GM12878 (cell line): ENCODE measurements around the gene LIX1. TPM values are rescaled to one million over a fixed set of nuclear protein-coding genes. Genes with fewer than 3 reads are reported as not detected.

ENCODE experiments used
- ATAC-seq: fragments of 200-7000 bp; cut with Tn5 transposase; 3 replicates; pipeline ENCODE4 v1.9.1; 2020; ENCODE audit warnings: mild to moderate bottlenecking, moderate library complexity
- BruUV-seq: library from RNA; stranded (reverse); fragments of 400-500 nt; replicated peaks from 2 replicates; lab custom pipeline; 2021; lab: Mats Ljungman, UMichigan
- CTCF ChIA-PET: fragments of 300-600 bp; sonication (Branson Sonifier 250); formaldehyde crosslinking; extraction: SDS; loops from one replicate; lab custom pipeline; 2021; ENCODE audit warnings: inconsistent platforms; lab: Yijun Ruan, JAX
- POLR2A ChIA-PET: fragments of 350-600 bp; formaldehyde crosslinking; extraction: SDS; loops from one replicate; lab custom pipeline; 2021; ENCODE audit warnings: inconsistent platforms; lab: Charles Lee
- RAD21 ChIA-PET: fragments of 300-600 bp; sonication (Branson Sonifier 250); formaldehyde crosslinking; loops from one replicate; lab custom pipeline; 2023; ENCODE audit warnings: antibody characterized with exemption; ENCODE audit not compliant: unreplicated experiment; lab: Charles Lee
- SMC1A ChIA-PET: fragments of 300-600 bp; sonication (Branson Sonifier 250); formaldehyde crosslinking; loops from one replicate; lab custom pipeline; 2023; ENCODE audit not compliant: unreplicated experiment, uncharacterized antibody; lab: Charles Lee
- DNase-seq: peaks from one replicate; pipeline ENCODE4 v3.0.0-alpha.2; 2011; ENCODE audit warnings: low read depth, low spot score
- FAIRE-seq: peaks from 3 replicates; lab custom pipeline; 2011; peaks lifted over from hg19 to GRCh38; lab: Jason Lieb, UNC
- H2AFZ ChIP-seq: 2 replicates; pipeline ENCODE4 v1.6.0; 2011; ENCODE audit warnings: low read depth, low read length, control low read depth; ENCODE audit not compliant: control insufficient read depth
- H3K27ac ChIP-seq: 2 replicates; pipeline ENCODE4 v1.5.1; 2011; ENCODE audit warnings: control low read depth; ENCODE audit not compliant: control insufficient read depth, insufficient read depth
- H3K27me3 ChIP-seq, 2 experiments: replicated peaks in 1 of 2; 2 replicates each; pipeline versions ENCODE4 v1.6.0 to v1.6.1; 2011; ENCODE audit warnings: low read length in 1 of 2; ENCODE audit not compliant: control insufficient read depth in 2 of 2, insufficient read depth in 2 of 2
- H3K36me3 ChIP-seq, 2 experiments: 2 replicates each; pipeline ENCODE4 v1.5.1; 2011; ENCODE audit warnings: low read length in 1 of 2; ENCODE audit not compliant: control insufficient read depth in 2 of 2, insufficient read depth in 2 of 2
- H3K4me1 ChIP-seq: 2 replicates; pipeline ENCODE4 v1.6.1; 2011; ENCODE audit warnings: mild to moderate bottlenecking, low read length, moderate library complexity, mixed read lengths; ENCODE audit not compliant: control insufficient read depth, insufficient read depth
- H3K4me2 ChIP-seq: 2 replicates; pipeline ENCODE4 v1.6.0; 2011; ENCODE audit warnings: control low read depth; ENCODE audit not compliant: control insufficient read depth, insufficient read depth
- H3K4me3 ChIP-seq: fragments of 200-600 bp; sonication (generic); 2 replicates; pipeline ENCODE4 v1.5.1; 2016
- H3K79me2 ChIP-seq: 2 replicates; pipeline ENCODE4 v1.6.0; 2011; ENCODE audit warnings: low read length; ENCODE audit not compliant: control insufficient read depth, insufficient read depth
- H3K9ac ChIP-seq: 2 replicates; pipeline ENCODE4 v1.8.0; 2011; ENCODE audit warnings: low read length, control low read depth, mixed read lengths; ENCODE audit not compliant: control insufficient read depth, insufficient read depth
- H3K9me3 ChIP-seq: replicated peaks from 3 replicates; pipeline ENCODE4 v1.5.1; 2011; ENCODE audit warnings: mild to moderate bottlenecking, low read length; ENCODE audit not compliant: control insufficient read depth, insufficient read depth
- H4K20me1 ChIP-seq: 2 replicates; pipeline ENCODE4 v1.6.0; 2011; ENCODE audit not compliant: control insufficient read depth, insufficient read depth
- IRF4 ChIP-seq: IDR thresholded peaks from 2 replicates; pipeline ENCODE4 v1.6.1; 2011; ENCODE audit warnings: low read depth, low read length
- JUNB ChIP-seq: IDR thresholded peaks from 2 replicates; pipeline ENCODE4 v1.6.1; 2016; ENCODE audit warnings: antibody characterized with exemption, mild to moderate bottlenecking
- KDM1A ChIP-seq: fragments of 200-600 bp; sonication (generic); IDR thresholded peaks from 2 replicates; pipeline ENCODE4 v1.6.1; 2016; ENCODE audit warnings: borderline replicate concordance
- KLF5 ChIP-seq: fragments of 450-650 bp; IDR thresholded peaks from 2 replicates; pipeline ENCODE4 v1.6.1; 2014; ENCODE audit warnings: mild to moderate bottlenecking; ENCODE audit not compliant: partially characterized antibody
- LARP7 ChIP-seq: fragments of 450-650 bp; IDR thresholded peaks from 2 replicates; pipeline ENCODE4 v1.6.1; 2017; ENCODE audit warnings: mild to moderate bottlenecking
- NR2F1 ChIP-seq: fragments of 450-650 bp; conservative IDR thresholded peaks from 2 replicates; pipeline ENCODE4 v1.6.1; 2017; ENCODE audit warnings: mild to moderate bottlenecking
- RAD51 ChIP-seq: fragments of 450-650 bp; IDR thresholded peaks from 2 replicates; pipeline ENCODE4 v1.6.1; 2016; ENCODE audit warnings: moderate library complexity, mild to moderate bottlenecking, inconsistent platforms
- SUPT20H ChIP-seq: IDR thresholded peaks from 2 replicates; pipeline ENCODE4 v1.6.1; 2011; ENCODE audit warnings: low read depth, mild to moderate bottlenecking, low read length, moderate library complexity, borderline replicate concordance; ENCODE audit not compliant: control insufficient read depth
- SUZ12 ChIP-seq: fragments of 200-600 bp; sonication (generic); IDR thresholded peaks from one replicate; pipeline ENCODE4 v1.6.1; 2018; ENCODE audit warnings: antibody characterized with exemption, mild to moderate bottlenecking; ENCODE audit not compliant: unreplicated experiment
- WGBS: methylation state at CpG from one replicate; pipeline ENCODE4 v1.1.6; 2016; ENCODE audit warnings: low lambda C conversion rate; ENCODE audit not compliant: insufficient replicate concordance, insufficient coverage; ENCODE audit errors: missing lambda C conversion rate; 5-methylcytosine and 5-hydroxymethylcytosine counted together
- in situ Hi-C: fragments of 300-500 bp; cut with MboI; formaldehyde crosslinking; loops from 9 replicates; pipeline ENCODE4 v1.14.3; 2018; ENCODE audit warnings: mixed read lengths
- intact Hi-C: fragments of 100-400 bp; cut with micrococcal nuclease; formaldehyde crosslinking; loops from one replicate; pipeline ENCODE4 v1.14.2; 2022; ENCODE audit not compliant: unreplicated experiment
- polyA plus RNA-seq, 11 experiments: library from polyadenylated mRNA; depleted of rRNA in 4 of 11; unstranded in 6 of 11; stranded (reverse) in 5 of 11; fragments of >200 nt; fragmentation: Nextera tagmentation in 4 of 11; fragmentation: Illumina TruSeq in 1 of 11; extraction: Ambion mirVana in 4 of 11; extraction: Trizol in 1 of 11; gene quantifications; 1 replicate in 1 of 11; 2 replicates in 10 of 11; pipeline versions ENCODE4 v1.2.1 to v1.2.3, GENCODE V29; 2011 to 2016; ENCODE audit warnings: inconsistent platforms in 2 of 11, missing spikeins in 2 of 11, low read depth in 1 of 11
- total RNA-seq, 4 experiments: library from RNA; depleted of rRNA in 3 of 4; stranded (reverse); fragments of >200 nt in 3 of 4; fragmentation: Illumina TruSeq in 1 of 4; extraction: Trizol in 1 of 4; gene quantifications; 2 replicates each; pipeline versions ENCODE4 v1.2.1 to v1.2.3, GENCODE V29; 2013 to 2021
- TF ChIP-seq, protein P1 (sequence below): fragments of 450-650 bp; IDR thresholded peaks from 2 replicates; pipeline ENCODE4 v1.6.1; 2016; ENCODE audit warnings: mild to moderate bottlenecking
- TF ChIP-seq, protein P2 (sequence below): fragments of 450-650 bp; IDR thresholded peaks from 2 replicates; pipeline ENCODE4 v1.6.1; 2016; ENCODE audit warnings: mild to moderate bottlenecking, moderate library complexity, borderline replicate concordance

LIX1 gene
- total and polyA plus RNA-seq, 10 of the 15 experiments (the other 5 are each of a cell fraction or from before 2014, with no cell fraction given), result 0.02 to 0.07 (median 0.04) TPM; not detected in 5

DNA sequence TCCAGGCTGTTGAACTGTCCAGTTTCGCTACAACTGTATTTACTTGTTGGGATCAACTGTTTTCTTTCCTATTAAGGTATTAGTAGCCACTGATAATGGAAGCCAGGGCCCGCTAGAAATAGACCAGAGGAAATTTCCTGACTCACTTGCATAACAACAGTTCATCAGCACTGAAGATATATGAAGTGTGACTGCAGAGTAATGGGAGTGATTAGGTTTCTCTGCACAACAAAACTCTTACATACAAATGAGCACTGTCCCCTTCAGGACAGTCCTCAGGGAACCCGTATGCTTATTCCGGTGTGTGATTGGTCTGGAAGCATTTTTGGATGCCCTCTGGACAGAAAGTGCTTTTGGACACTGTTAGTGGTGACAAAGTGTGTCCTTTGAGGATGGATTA, 55.3 kb downstream of the LIX1 start:
- Histone ChIP-seq H3K4me2 (no peak overlapping the region), H3K27me3 (no peaks in the 10 kb centered on the region), H3K9me3 (peaks cover 9% of the 10 kb centered on the region; the same call in 2 of the 3 replicates), H2AFZ (no peak overlapping the region), H3K4me3 (no peak overlapping the region), H3K79me2 (no peaks in the 10 kb centered on the region), H4K20me1 (no peaks in the 10 kb centered on the region), H3K36me3 (no peaks in the 10 kb centered on the region), H3K9ac (no peak overlapping the region), H3K27ac (no peak overlapping the region)
- no TSS peak for BruUV-seq
- in situ Hi-C loops, result no loop called here
- ChIA-PET RAD21 (no interaction called here), CTCF (no interaction called here), POLR2A (no interaction called here), SMC1A (no interaction called here)
- no peak for ATAC-seq
- FAIRE-seq, result no peak
- DNase-seq, result no peak
- WGBS, result 85% methylated on average over 4 of the region's 4 CpGs
- intact Hi-C loops, result no loop called here
- no peak for TF ChIP-seq RAD51
- TF ChIP-seq, protein P1, sequence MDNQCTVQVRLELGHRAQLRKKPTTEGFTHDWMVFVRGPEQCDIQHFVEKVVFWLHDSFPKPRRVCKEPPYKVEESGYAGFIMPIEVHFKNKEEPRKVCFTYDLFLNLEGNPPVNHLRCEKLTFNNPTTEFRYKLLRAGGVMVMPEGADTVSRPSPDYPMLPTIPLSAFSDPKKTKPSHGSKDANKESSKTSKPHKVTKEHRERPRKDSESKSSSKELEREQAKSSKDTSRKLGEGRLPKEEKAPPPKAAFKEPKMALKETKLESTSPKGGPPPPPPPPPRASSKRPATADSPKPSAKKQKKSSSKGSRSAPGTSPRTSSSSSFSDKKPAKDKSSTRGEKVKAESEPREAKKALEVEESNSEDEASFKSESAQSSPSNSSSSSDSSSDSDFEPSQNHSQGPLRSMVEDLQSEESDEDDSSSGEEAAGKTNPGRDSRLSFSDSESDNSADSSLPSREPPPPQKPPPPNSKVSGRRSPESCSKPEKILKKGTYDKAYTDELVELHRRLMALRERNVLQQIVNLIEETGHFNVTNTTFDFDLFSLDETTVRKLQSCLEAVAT, result no peak
- TF ChIP-seq SUZ12, result no peak
- no peak for TF ChIP-seq LARP7
- TF ChIP-seq KLF5, result no peak
- TF ChIP-seq KDM1A, result no peak
- TF ChIP-seq IRF4, result no peak
- no peak for TF ChIP-seq NR2F1
- TF ChIP-seq, protein P2, sequence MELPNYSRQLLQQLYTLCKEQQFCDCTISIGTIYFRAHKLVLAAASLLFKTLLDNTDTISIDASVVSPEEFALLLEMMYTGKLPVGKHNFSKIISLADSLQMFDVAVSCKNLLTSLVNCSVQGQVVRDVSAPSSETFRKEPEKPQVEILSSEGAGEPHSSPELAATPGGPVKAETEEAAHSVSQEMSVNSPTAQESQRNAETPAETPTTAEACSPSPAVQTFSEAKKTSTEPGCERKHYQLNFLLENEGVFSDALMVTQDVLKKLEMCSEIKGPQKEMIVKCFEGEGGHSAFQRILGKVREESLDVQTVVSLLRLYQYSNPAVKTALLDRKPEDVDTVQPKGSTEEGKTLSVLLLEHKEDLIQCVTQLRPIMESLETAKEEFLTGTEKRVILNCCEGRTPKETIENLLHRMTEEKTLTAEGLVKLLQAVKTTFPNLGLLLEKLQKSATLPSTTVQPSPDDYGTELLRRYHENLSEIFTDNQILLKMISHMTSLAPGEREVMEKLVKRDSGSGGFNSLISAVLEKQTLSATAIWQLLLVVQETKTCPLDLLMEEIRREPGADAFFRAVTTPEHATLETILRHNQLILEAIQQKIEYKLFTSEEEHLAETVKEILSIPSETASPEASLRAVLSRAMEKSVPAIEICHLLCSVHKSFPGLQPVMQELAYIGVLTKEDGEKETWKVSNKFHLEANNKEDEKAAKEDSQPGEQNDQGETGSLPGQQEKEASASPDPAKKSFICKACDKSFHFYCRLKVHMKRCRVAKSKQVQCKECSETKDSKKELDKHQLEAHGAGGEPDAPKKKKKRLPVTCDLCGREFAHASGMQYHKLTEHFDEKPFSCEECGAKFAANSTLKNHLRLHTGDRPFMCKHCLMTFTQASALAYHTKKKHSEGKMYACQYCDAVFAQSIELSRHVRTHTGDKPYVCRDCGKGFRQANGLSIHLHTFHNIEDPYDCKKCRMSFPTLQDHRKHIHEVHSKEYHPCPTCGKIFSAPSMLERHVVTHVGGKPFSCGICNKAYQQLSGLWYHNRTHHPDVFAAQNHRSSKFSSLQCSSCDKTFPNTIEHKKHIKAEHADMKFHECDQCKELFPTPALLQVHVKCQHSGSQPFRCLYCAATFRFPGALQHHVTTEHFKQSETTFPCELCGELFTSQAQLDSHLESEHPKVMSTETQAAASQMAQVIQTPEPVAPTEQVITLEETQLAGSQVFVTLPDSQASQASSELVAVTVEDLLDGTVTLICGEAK, result no peak
- TF ChIP-seq JUNB, result no peak
- TF ChIP-seq SUPT20H, result no peak
- TF ChIP-seq, all 136 proteins: peak for 0
- peaks cover 2% of the 10 kb centered on the region; the same call in 1 of the 2 replicates for H3K4me1 ChIP-seq
